Stomach (tissue), 4 donors: Measurements from ENCODE around the gene ME3.

Experiments
- CTCF ChIP-seq, 7 experiments: fragments of 450-650 bp in 4 of 7; fragments of 200-600 bp in 3 of 7; sonication (generic) in 3 of 7; IDR thresholded peaks; one replicate each; pipeline ENCODE4 v1.5.1; 2016 to 2019; ENCODE audit warnings: antibody characterized with exemption in 7 of 7, control low read depth in 2 of 7, mild to moderate bottlenecking in 1 of 7
- POLR2A ChIP-seq, 4 donors: fragments of 450-650 bp; IDR thresholded peaks; one replicate each; pipeline ENCODE4 v1.6.1; 2016; ENCODE audit warnings: antibody characterized with exemption in 4 of 4, control low read depth in 2 of 4, mild to moderate bottlenecking in 1 of 4, moderate library complexity in 1 of 4

GRCh38 chr11:86513138-86513537 lies 159.3 kb downstream of the ME3 start:
- no peak for TF ChIP-seq CTCF (IDR thresholded peaks at IDR 0.05)
- TF ChIP-seq POLR2A (IDR thresholded peaks at IDR 0.05), result no peak
